Thoracic aorta (tissue), 2 donors: ENCODE data around the gene MICU1. TPM values are rescaled to one million over a fixed set of nuclear protein-coding genes. Genes with fewer than 3 reads are reported as not detected.

Experiments
- ATAC-seq: fragments of 150-250 bp; one replicate; pipeline ENCODE4 v1.8.0; 2017; ENCODE audit warnings: low read depth; ENCODE audit not compliant: insufficient number of reproducible peaks, low FRiP score
- DNase-seq: peaks from one replicate; pipeline ENCODE4 v3.0.0-alpha.2; 2020; ENCODE audit warnings: low spot score
- H3K27ac ChIP-seq, 2 donors: fragments of 200-600 bp; sonication (generic); 1 replicate in 1 of 2; 2 replicates in 1 of 2; pipeline ENCODE4 v1.5.1; 2016; ENCODE audit warnings: mild to moderate bottlenecking in 2 of 2, moderate library complexity in 2 of 2
- H3K27me3 ChIP-seq: fragments of 200-600 bp; sonication (generic); replicated peaks from 2 replicates; pipeline ENCODE4 v1.6.0; 2016; ENCODE audit warnings: mild to moderate bottlenecking; ENCODE audit not compliant: insufficient read depth
- H3K36me3 ChIP-seq: fragments of 200-600 bp; sonication (generic); one replicate; pipeline ENCODE4 v1.5.1; 2016
- H3K4me1 ChIP-seq, 2 donors: fragments of 200-600 bp; sonication (generic); 1 replicate in 1 of 2; 2 replicates in 1 of 2; pipeline versions ENCODE4 v1.5.1 to v1.6.0; 2016; ENCODE audit warnings: low read depth in 2 of 2, mild to moderate bottlenecking in 1 of 2; ENCODE audit not compliant: control insufficient read depth in 1 of 2
- H3K4me3 ChIP-seq: fragments of 200-600 bp; sonication (generic); 2 replicates; pipeline ENCODE4 v1.5.1; 2016; ENCODE audit warnings: mild to moderate bottlenecking
- H3K9me3 ChIP-seq: fragments of 200-600 bp; sonication (generic); 2 replicates; pipeline ENCODE4 v1.5.1; 2016
- CTCF ChIP-seq: fragments of 200-600 bp; sonication (generic); IDR thresholded peaks from one replicate; pipeline ENCODE4 v1.5.1; 2019; ENCODE audit warnings: antibody characterized with exemption
- total RNA-seq, 2 donors: library from RNA; depleted of rRNA; stranded (reverse); fragments of >200 nt; gene quantifications; one replicate each; pipeline versions ENCODE4 v1.1.0 to v1.2.3, GENCODE V29; 2016

The MICU1 gene
- total RNA-seq, 2 donors from 2014 or later = 37.4 to 63.5 TPM

- no peaks in the 10 kb centered on the region for H3K36me3 ChIP-seq
- no peaks in the 10 kb centered on the region for H3K4me1 ChIP-seq
- no peak overlapping the region for H3K4me3 ChIP-seq
- H3K9me3 ChIP-seq = no peaks in the 10 kb centered on the region
- TF ChIP-seq CTCF = no peak
- DNase-seq = no peak
- no peak overlapping the region for H3K27ac ChIP-seq
- ATAC-seq = no peak
- H3K27me3 ChIP-seq = no peaks in the 10 kb centered on the region
These were observed 195.9 kb downstream of the MICU1 start for GRCh38 chr10:72429931-72430330.

- Histone ChIP-seq H3K4me1 (no peaks in the 10 kb centered on the region), H3K9me3 (no peaks in the 10 kb centered on the region), H3K4me3 (no peak overlapping the region), H3K27me3 (no peaks in the 10 kb centered on the region), H3K36me3 (peaks cover 2% of the 10 kb centered on the region), H3K27ac (no peak overlapping the region)
- DNase-seq = no peak
- no peak for TF ChIP-seq CTCF
- no peak for ATAC-seq
These were observed 198.9 kb downstream of the MICU1 start for GRCh38 chr10:72426986-72427385.

GRCh38 chr10:72425133-72425532 lies 200.7 kb downstream of the MICU1 start:
- no peak for ATAC-seq
- no peak overlapping the region for H3K27ac ChIP-seq

GRCh38 chr10:72424561-72424960 lies 201.3 kb downstream of the MICU1 start:
- Histone ChIP-seq H3K9me3 (no peaks in the 10 kb centered on the region), H3K4me1 (no peaks in the 10 kb centered on the region), H3K27me3 (no peaks in the 10 kb centered on the region), H3K36me3 (peaks cover 2% of the 10 kb centered on the region), H3K27ac (no peak overlapping the region), H3K4me3 (no peak overlapping the region)
- ATAC-seq (no peak), DNase-seq (no peak)
- no peak for TF ChIP-seq CTCF

More at GRCh38 chr10:72425133-72425532, 200.7 kb downstream of the MICU1 start:
- TF ChIP-seq CTCF = no peak
- DNase-seq = no peak
- no peak overlapping the region for H3K4me3 ChIP-seq
- H3K36me3 ChIP-seq = peaks cover 2% of the 10 kb centered on the region
- no peaks in the 10 kb centered on the region for H3K4me1 ChIP-seq
- no peaks in the 10 kb centered on the region for H3K9me3 ChIP-seq
- no peaks in the 10 kb centered on the region for H3K27me3 ChIP-seq

- no peak overlapping the region for H3K4me3 ChIP-seq
- H3K36me3 ChIP-seq = peaks cover 2% of the 10 kb centered on the region
- no peaks in the 10 kb centered on the region for H3K9me3 ChIP-seq
- no peak for ATAC-seq
- DNase-seq = no peak
- TF ChIP-seq CTCF = no peak
- no peaks in the 10 kb centered on the region for H3K4me1 ChIP-seq
- H3K27me3 ChIP-seq = no peaks in the 10 kb centered on the region
- H3K27ac ChIP-seq = no peak overlapping the region
These were observed 202.5 kb downstream of the MICU1 start for GRCh38 chr10:72423426-72423825.
